ENCODE results near the gene G6PC1. TPM values are rescaled to one million over a fixed set of nuclear protein-coding genes. Genes with fewer than 3 reads are reported as not detected.

The G6PC1 gene
- total RNA-seq, 1 experiment from 2014 or later, result not detected

DNA sequence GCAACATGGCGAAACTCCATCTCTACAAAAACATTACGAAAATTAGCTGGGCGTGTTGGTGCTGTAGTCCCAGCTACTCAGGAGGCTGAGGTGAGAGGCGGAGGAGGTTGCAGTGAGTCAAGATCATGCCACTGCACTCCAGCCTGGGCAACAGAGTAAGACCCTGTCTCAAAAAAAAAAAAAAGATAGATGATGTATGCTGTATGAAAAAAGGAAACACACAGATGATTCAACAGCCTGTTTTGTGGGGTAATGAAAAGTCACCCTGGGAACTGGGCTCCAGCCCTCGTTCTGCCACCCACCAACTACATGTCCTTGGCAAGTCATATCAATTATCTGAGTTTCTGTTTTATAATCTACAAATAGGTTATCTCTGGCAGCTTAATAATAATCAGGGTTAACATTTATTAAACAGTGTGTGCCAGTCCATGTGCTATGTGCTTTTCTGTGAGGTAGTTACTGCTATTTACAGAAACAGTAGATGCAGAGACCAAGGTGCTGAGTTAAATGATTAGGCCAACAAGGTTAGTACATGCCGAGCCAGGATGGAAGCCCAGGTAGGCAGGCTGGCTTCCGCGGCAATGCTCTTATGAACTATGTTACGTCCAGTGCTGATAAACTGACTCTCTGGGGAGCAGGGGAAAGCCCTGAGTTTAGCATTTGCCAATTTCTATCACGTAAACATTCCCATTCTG lies 1.1 kb downstream of the G6PC1 start:
- CTCF ChIA-PET, result no interaction called here
- Mint-ChIP-seq H3K4me3 (no peak overlapping the region), H3K27me3 (ENCODE audit: low read depth) (peaks cover 1% of the 10 kb centered on the region; the same call in 1 of the 2 replicates), H3K4me1 (peaks cover 9% of the 10 kb centered on the region), H3K27ac (no peak overlapping the region), H3K9me3 (no peaks in the 10 kb centered on the region; the same call in 1 of the 2 replicates), H3K36me3 (no peaks in the 10 kb centered on the region)
- DNase-seq (ENCODE audit: low spot score) (no peak), ATAC-seq (no peak)
- POLR2A ChIA-PET, result interaction anchor here (0.6 kb wide), 1 partner anchor 83 kb away, joined by 5 read pairs; no protein-coding TSS in a partner anchor
- TF ChIP-seq, protein P1, sequence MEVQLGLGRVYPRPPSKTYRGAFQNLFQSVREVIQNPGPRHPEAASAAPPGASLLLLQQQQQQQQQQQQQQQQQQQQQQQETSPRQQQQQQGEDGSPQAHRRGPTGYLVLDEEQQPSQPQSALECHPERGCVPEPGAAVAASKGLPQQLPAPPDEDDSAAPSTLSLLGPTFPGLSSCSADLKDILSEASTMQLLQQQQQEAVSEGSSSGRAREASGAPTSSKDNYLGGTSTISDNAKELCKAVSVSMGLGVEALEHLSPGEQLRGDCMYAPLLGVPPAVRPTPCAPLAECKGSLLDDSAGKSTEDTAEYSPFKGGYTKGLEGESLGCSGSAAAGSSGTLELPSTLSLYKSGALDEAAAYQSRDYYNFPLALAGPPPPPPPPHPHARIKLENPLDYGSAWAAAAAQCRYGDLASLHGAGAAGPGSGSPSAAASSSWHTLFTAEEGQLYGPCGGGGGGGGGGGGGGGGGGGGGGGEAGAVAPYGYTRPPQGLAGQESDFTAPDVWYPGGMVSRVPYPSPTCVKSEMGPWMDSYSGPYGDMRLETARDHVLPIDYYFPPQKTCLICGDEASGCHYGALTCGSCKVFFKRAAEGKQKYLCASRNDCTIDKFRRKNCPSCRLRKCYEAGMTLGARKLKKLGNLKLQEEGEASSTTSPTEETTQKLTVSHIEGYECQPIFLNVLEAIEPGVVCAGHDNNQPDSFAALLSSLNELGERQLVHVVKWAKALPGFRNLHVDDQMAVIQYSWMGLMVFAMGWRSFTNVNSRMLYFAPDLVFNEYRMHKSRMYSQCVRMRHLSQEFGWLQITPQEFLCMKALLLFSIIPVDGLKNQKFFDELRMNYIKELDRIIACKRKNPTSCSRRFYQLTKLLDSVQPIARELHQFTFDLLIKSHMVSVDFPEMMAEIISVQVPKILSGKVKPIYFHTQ (CRISPR knock-in tag; IDR thresholded peaks at IDR 0.05), result no peak
- TF ChIP-seq, protein P2, sequence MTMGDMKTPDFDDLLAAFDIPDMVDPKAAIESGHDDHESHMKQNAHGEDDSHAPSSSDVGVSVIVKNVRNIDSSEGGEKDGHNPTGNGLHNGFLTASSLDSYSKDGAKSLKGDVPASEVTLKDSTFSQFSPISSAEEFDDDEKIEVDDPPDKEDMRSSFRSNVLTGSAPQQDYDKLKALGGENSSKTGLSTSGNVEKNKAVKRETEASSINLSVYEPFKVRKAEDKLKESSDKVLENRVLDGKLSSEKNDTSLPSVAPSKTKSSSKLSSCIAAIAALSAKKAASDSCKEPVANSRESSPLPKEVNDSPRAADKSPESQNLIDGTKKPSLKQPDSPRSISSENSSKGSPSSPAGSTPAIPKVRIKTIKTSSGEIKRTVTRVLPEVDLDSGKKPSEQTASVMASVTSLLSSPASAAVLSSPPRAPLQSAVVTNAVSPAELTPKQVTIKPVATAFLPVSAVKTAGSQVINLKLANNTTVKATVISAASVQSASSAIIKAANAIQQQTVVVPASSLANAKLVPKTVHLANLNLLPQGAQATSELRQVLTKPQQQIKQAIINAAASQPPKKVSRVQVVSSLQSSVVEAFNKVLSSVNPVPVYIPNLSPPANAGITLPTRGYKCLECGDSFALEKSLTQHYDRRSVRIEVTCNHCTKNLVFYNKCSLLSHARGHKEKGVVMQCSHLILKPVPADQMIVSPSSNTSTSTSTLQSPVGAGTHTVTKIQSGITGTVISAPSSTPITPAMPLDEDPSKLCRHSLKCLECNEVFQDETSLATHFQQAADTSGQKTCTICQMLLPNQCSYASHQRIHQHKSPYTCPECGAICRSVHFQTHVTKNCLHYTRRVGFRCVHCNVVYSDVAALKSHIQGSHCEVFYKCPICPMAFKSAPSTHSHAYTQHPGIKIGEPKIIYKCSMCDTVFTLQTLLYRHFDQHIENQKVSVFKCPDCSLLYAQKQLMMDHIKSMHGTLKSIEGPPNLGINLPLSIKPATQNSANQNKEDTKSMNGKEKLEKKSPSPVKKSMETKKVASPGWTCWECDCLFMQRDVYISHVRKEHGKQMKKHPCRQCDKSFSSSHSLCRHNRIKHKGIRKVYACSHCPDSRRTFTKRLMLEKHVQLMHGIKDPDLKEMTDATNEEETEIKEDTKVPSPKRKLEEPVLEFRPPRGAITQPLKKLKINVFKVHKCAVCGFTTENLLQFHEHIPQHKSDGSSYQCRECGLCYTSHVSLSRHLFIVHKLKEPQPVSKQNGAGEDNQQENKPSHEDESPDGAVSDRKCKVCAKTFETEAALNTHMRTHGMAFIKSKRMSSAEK (CRISPR knock-in tag; IDR thresholded peaks at IDR 0.05; ENCODE audit: borderline replicate concordance), result no peak
- TF ChIP-seq, protein P3, sequence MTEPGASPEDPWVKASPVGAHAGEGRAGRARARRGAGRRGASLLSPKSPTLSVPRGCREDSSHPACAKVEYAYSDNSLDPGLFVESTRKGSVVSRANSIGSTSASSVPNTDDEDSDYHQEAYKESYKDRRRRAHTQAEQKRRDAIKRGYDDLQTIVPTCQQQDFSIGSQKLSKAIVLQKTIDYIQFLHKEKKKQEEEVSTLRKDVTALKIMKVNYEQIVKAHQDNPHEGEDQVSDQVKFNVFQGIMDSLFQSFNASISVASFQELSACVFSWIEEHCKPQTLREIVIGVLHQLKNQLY (CRISPR knock-in tag; IDR thresholded peaks at IDR 0.05), result no peak
- no peak for TF ChIP-seq NR1H2 (CRISPR knock-in tag; IDR thresholded peaks at IDR 0.05)
- no peak for TF ChIP-seq NFYB (CRISPR knock-in tag; conservative IDR thresholded peaks at IDR 0.05; ENCODE audit: low read depth)
- TF ChIP-seq, protein P4, sequence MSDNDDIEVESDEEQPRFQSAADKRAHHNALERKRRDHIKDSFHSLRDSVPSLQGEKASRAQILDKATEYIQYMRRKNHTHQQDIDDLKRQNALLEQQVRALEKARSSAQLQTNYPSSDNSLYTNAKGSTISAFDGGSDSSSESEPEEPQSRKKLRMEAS (CRISPR knock-in tag; IDR thresholded peaks at IDR 0.05), result no peak

DNA sequence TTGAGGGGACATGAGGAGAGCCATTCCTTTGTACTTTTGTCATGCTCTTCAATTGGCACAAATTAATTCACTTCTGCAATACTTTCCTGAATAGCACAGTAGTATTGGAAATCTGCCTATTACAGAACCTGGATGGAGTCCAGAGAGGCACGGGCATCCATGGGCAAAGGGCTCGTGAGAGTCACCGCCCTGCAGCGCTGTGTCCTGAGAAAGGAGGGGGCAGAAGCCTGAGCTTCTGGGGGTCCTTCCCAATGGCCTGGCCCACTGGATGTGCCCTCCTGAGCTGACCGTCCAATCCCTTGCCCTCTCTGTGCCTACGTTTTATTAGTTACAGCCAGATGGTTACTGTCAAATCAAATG lies 3.5 kb downstream of the G6PC1 start:
- DNase-seq (ENCODE audit: low spot score), result no peak
- Mint-ChIP-seq H3K36me3 (no peaks in the 10 kb centered on the region), H3K27ac (no peak overlapping the region), H3K4me1 (peaks cover 9% of the 10 kb centered on the region), H3K27me3 (ENCODE audit: low read depth) (no peaks in the 10 kb centered on the region), H3K4me3 (no peak overlapping the region), H3K9me3 (no peaks in the 10 kb centered on the region)
- ChIA-PET POLR2A (no interaction called here), CTCF (interaction anchor here (0.8 kb wide), 1 partner anchor 80 kb away, joined by 3 read pairs; the partner anchor contains the start of gene BECN1)
- TF ChIP-seq, protein P5, sequence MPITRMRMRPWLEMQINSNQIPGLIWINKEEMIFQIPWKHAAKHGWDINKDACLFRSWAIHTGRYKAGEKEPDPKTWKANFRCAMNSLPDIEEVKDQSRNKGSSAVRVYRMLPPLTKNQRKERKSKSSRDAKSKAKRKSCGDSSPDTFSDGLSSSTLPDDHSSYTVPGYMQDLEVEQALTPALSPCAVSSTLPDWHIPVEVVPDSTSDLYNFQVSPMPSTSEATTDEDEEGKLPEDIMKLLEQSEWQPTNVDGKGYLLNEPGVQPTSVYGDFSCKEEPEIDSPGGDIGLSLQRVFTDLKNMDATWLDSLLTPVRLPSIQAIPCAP (CRISPR knock-in tag; IDR thresholded peaks at IDR 0.05), result no peak
- TF ChIP-seq, protein P6, sequence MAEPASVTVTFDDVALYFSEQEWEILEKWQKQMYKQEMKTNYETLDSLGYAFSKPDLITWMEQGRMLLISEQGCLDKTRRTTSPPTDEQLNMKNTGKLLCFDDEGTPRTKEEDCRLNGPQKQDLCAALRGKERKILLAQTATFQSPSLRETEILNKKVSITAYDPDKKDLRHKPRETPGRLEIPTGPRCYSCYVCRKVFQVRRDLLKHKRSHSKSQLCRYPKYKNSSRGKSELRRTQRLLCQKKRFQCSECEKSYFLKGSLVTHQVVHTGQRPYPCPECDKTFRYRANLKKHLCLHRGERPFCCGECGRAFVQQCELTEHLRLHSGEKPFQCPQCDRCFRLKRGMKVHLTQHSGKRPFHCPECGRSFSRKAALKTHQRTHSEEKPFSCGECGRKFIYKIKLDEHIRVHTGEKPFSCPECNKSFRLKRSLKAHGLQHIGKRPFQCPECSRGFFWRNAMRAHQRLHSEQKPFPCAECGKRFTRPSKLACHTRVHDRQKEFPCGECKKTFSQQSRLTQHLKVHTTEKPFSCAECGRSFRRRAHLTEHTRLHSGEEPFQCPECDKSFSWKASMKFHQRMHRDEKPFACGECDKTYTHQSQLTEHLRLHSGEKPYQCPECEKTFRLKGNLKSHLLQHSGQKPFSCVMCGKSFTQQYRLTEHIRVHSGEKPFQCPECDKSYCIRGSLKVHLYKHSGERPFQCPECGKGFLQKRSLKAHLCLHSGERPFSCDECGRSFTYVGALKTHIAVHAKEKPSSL (CRISPR knock-in tag; conservative IDR thresholded peaks at IDR 0.05), result no peak
- no peak for TF ChIP-seq IRF2 (CRISPR knock-in tag; IDR thresholded peaks at IDR 0.05; ENCODE audit: borderline replicate concordance, low read depth)
- TF ChIP-seq ZNF423 (CRISPR knock-in tag; IDR thresholded peaks at IDR 0.05), result no peak
- ATAC-seq, result no peak
